NCI-H2029 treated with DMSO at 0.1 percent for 48 hours (cell line): Measurements from ENCODE around the gene CCDC102A.

ENCODE experiments used
- DNase-seq: peaks from one replicate; lab custom pipeline; 2025; lab: John Stamatoyannopoulos, UW

CCDC102A gene

GRCh38 chr16:57477531-57478202 lies 58.7 kb downstream of the CCDC102A start:
- no peak for DNase-seq

- DNase-seq, result no peak
Observed at GRCh38 chr16:57476546-57477410, 59.6 kb downstream of the CCDC102A start.

- DNase-seq, result no peak
Observed at GRCh38 chr16:57475711-57476339, 60.5 kb downstream of the CCDC102A start.

GRCh38 chr16:57474671-57475661 lies 61.4 kb downstream of the CCDC102A start:
- DNase-seq, result no peak

- DNase-seq, result no peak
Observed at GRCh38 chr16:57473906-57474305, 62.5 kb downstream of the CCDC102A start.

- DNase-seq, result no peak
Observed at GRCh38 chr16:57473176-57473840, 63.1 kb downstream of the CCDC102A start.

GRCh38 chr16:57472665-57473060 lies 63.7 kb downstream of the CCDC102A start:
- DNase-seq, result no peak

- no peak for DNase-seq
Observed at GRCh38 chr16:57471852-57472664, 64.3 kb downstream of the CCDC102A start.

- no peak for DNase-seq
Observed at GRCh38 chr16:57471209-57471608, 65.2 kb downstream of the CCDC102A start.

- no peak for DNase-seq
Observed at GRCh38 chr16:57470711-57471110, 65.7 kb downstream of the CCDC102A start.

GRCh38 chr16:57469917-57470470 lies 66.4 kb downstream of the CCDC102A start:
- DNase-seq, result no peak

- no peak for DNase-seq
Observed at GRCh38 chr16:57469046-57469445, 67.3 kb downstream of the CCDC102A start.

- DNase-seq, result no peak
Observed at GRCh38 chr16:57468346-57468745, 68.0 kb downstream of the CCDC102A start.

- no peak for DNase-seq
Observed at GRCh38 chr16:57464523-57464922, 71.8 kb downstream of the CCDC102A start.

- DNase-seq, result no peak
Observed at GRCh38 chr16:57462978-57463362, 73.4 kb downstream of the CCDC102A start.

- DNase-seq, result peak; percentile 21
Observed at GRCh38 chr16:57462209-57462977, 74.0 kb downstream of the CCDC102A start, which contains the start of gene POLR2C. Gene POLR2C, plus strand, starts transcription at chr16:57462679. Its CDS starts 46 bp downstream, at chr16:57462725.
